LNCaP clone FGC (cell line): ENCODE data around the gene ZNF138.

Source experiments
- DNase-seq: peaks from one replicate; pipeline ENCODE4 v3.0.0-alpha.2; 2011; ENCODE audit warnings: low read depth
- H3K4me3 ChIP-seq: 2 replicates; pipeline ENCODE4 v1.5.1; 2011; ENCODE audit warnings: mild to moderate bottlenecking, low read depth, low read length, control low read depth
- TF ChIP-seq, protein P1 (sequence below): IDR thresholded peaks from 2 replicates; pipeline ENCODE4 v1.5.1; 2012; ENCODE audit warnings: mild to moderate bottlenecking; ENCODE audit not compliant: control insufficient read depth, insufficient read depth; ENCODE audit errors: extremely low read depth

Gene ZNF138

DNA sequence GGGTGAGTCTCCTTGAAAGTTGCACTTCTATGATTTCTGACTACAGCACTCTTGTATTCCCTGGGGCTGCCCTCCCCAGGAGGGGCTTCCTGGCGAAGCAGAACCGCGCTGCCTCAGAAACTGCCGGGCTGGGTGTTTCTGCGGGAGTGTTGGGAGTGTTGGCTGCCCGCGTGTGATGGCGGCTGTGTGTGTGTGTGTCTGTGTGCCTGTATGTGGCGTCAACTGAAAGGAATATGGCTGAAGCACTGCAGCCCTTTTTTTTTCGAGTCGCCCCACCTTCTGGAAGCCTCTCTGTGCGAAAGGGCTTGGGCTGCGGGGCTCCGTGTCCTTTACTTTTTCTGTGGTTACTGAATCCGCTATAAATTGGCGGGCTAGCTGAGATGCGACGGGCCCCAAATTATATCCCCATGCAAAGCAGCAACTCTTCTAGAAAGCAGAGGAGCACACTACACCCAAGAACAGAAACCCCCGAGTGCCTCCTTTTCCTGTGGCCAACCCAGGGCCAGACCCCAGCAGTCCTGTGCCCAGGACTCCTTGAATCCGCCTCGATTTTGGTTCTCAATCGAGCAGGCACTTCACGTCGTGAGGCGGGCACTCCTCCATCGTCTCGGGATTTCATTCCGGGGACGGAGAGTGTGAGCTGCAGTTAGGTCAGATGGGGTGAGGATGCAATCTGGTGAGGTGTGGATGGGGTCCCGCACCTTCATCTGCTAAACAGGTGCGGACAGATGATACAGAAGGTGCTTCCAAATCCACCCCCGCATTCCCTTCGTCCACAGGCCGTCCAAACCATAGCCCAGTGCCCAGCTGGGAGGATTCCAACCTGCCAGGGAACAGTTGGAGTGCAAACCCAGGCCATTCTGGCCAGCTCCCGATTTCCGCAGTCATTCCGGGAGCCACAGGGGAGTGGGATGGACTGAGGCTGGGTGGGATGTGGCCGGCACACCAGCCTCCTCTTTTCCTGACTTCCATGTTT, 86.4 kb downstream of the ZNF138 start:
- H3K4me3 ChIP-seq = no peak overlapping the region
- no peak for DNase-seq
- TF ChIP-seq, protein P1, sequence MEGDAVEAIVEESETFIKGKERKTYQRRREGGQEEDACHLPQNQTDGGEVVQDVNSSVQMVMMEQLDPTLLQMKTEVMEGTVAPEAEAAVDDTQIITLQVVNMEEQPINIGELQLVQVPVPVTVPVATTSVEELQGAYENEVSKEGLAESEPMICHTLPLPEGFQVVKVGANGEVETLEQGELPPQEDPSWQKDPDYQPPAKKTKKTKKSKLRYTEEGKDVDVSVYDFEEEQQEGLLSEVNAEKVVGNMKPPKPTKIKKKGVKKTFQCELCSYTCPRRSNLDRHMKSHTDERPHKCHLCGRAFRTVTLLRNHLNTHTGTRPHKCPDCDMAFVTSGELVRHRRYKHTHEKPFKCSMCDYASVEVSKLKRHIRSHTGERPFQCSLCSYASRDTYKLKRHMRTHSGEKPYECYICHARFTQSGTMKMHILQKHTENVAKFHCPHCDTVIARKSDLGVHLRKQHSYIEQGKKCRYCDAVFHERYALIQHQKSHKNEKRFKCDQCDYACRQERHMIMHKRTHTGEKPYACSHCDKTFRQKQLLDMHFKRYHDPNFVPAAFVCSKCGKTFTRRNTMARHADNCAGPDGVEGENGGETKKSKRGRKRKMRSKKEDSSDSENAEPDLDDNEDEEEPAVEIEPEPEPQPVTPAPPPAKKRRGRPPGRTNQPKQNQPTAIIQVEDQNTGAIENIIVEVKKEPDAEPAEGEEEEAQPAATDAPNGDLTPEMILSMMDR = no peak

DNA sequence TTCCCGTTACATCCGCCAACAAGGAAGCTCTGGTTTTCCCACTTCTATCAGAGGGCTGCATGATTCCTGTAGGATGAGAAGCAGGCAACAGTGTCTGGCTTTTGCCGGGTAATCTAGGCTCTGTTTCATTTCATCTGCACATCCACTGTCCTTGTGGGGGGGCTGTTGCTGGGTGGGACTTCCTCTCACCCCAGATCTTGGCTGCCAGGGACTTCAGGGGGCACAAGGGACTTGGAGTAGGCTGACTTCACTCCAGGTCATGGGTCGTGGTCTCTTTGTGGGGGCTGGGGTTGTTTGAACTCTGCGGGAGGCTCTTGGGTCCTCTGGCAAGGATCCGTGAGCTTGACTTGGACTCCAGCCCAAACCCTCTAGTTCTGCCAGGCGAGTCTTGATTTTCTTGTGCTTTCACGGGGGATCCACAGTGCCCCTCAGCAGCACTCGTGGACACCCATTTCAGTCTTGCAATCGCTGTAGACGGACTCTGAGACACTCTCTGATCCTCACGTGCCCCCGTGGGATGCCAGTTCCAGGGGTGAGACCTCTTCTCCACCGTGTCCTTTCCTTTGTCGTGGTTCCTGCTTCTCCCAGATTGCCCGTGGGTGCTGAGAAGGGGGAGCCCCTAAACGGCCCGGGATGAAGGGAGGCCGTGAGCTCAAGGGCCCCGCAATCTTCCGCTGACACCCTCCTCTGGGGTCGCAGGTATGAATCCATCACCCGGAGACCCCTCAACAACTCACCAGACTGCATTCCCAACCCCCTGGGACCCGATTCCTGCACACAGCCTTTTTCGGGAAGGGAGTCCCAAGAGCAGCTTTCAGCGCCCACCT, 87.4 kb downstream of the ZNF138 start:
- no peak overlapping the region for H3K4me3 ChIP-seq
- TF ChIP-seq, protein P1 = no peak
- DNase-seq = no peak

DNA sequence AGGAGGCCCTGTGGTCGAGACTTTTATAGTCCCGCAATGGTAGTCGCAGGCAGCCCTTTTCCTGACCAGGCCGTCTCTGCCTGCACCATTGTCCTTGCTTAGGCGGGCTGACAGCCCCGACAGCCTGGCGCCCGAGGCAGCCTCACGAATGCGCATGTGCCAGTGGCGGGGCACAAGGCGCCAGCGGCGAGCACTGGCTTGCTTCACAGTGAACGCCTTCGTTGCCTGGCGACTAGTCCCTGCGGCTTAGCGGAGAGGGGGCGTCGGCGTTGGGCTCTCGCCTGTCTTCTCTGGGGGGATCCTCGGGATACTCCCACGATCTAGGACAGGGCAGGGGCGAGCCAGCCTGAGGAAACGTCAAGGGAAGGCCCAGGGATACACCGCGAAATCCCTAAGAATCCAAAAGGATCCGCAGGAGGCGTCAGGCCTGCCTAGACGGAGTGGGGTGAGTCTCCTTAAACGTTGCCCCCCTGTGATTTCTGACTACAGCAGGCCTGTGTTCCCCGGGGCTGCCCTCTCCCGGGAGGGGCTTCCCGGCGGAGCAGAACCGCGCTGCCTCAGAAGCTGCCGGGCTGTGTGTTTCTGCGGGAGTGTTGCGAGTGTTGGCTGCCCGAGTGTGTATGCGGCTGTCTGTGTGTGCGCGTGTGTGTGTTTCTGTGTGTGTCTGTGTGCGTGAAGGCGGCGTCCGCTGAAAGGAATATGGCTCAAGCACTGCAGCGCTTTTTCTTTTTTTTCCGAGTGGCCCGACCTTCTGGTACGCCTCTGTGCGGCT, 88.3 kb downstream of the ZNF138 start:
- DNase-seq = no peak
- TF ChIP-seq, protein P1 = no peak
- H3K4me3 ChIP-seq = no peak overlapping the region
